HL-60 (cell line): ENCODE data around the gene MVB12A.

Source experiments
- DNase-seq, 2 experiments: peaks; one replicate each; pipeline ENCODE4 v3.0.0-alpha.2; 2010 to 2020; ENCODE audit warnings: low read depth in 1 of 2, low spot score in 1 of 2
- H3K27ac ChIP-seq: fragments of 250-450 bp; sonication (Bioruptor Pico); replicated peaks from 2 replicates; pipeline ENCODE4 v1.5.1; 2020; ENCODE audit warnings: mild to moderate bottlenecking, moderate library complexity
- H3K27me3 ChIP-seq: fragments of 250-450 bp; sonication (Bioruptor Pico); 2 replicates; pipeline ENCODE4 v1.5.1; 2021; ENCODE audit warnings: mild to moderate bottlenecking, moderate library complexity; ENCODE audit not compliant: insufficient read depth, poor library complexity, severe bottlenecking
- H3K4me3 ChIP-seq: replicated peaks from 2 replicates; pipeline ENCODE4 v1.5.1; 2011; ENCODE audit warnings: mild to moderate bottlenecking, control low read depth, low read length; ENCODE audit not compliant: insufficient read depth
- GABPA ChIP-seq: IDR thresholded peaks from 2 replicates; pipeline ENCODE4 v1.6.1; 2012; ENCODE audit warnings: low read depth
- POLR2AphosphoS5 ChIP-seq: IDR thresholded peaks from 2 replicates; pipeline ENCODE4 v1.6.1; 2012; ENCODE audit warnings: low read depth
- SPI1 ChIP-seq: IDR thresholded peaks from 2 replicates; pipeline ENCODE4 v1.6.1; 2012; ENCODE audit warnings: low read depth, mild to moderate bottlenecking, borderline replicate concordance
- TF ChIP-seq, protein P1 (sequence below): IDR thresholded peaks from 2 replicates; pipeline ENCODE4 v1.6.1; 2012; ENCODE audit warnings: low read depth; ENCODE audit not compliant: insufficient replicate concordance
- TF ChIP-seq, protein P2 (sequence below): IDR thresholded peaks from one replicate; pipeline ENCODE4 v1.5.1; 2011; ENCODE audit warnings: low read length, control low read depth, inconsistent platforms; ENCODE audit not compliant: insufficient read depth

The MVB12A gene

DNA sequence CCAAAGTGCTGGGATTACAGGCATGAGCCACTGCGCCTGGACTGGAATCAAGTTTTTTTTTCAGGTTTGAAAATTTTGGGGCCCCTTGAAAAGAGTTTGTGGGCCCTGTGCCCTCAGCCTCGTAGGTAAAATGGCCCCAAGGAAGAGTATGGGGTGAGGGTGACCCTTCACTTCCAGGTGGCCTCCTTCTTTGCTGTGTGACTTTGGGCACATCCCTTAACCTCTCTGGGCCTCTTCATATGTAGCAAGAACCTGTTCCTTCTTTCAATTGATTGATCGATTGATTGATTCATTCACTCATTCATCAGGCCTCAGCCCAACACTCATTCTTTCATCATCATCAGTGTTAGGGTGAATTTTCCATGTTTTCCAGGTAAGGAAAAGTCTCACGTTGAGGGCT, 32.0 kb downstream of the MVB12A start:
- no peak for DNase-seq
- H3K27ac ChIP-seq = no peak overlapping the region
- TF ChIP-seq, protein P1, sequence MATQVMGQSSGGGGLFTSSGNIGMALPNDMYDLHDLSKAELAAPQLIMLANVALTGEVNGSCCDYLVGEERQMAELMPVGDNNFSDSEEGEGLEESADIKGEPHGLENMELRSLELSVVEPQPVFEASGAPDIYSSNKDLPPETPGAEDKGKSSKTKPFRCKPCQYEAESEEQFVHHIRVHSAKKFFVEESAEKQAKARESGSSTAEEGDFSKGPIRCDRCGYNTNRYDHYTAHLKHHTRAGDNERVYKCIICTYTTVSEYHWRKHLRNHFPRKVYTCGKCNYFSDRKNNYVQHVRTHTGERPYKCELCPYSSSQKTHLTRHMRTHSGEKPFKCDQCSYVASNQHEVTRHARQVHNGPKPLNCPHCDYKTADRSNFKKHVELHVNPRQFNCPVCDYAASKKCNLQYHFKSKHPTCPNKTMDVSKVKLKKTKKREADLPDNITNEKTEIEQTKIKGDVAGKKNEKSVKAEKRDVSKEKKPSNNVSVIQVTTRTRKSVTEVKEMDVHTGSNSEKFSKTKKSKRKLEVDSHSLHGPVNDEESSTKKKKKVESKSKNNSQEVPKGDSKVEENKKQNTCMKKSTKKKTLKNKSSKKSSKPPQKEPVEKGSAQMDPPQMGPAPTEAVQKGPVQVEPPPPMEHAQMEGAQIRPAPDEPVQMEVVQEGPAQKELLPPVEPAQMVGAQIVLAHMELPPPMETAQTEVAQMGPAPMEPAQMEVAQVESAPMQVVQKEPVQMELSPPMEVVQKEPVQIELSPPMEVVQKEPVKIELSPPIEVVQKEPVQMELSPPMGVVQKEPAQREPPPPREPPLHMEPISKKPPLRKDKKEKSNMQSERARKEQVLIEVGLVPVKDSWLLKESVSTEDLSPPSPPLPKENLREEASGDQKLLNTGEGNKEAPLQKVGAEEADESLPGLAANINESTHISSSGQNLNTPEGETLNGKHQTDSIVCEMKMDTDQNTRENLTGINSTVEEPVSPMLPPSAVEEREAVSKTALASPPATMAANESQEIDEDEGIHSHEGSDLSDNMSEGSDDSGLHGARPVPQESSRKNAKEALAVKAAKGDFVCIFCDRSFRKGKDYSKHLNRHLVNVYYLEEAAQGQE = no peak
- TF ChIP-seq POLR2AphosphoS5 (no peak), GABPA (no peak), SPI1 (no peak)
- TF ChIP-seq, protein P2, sequence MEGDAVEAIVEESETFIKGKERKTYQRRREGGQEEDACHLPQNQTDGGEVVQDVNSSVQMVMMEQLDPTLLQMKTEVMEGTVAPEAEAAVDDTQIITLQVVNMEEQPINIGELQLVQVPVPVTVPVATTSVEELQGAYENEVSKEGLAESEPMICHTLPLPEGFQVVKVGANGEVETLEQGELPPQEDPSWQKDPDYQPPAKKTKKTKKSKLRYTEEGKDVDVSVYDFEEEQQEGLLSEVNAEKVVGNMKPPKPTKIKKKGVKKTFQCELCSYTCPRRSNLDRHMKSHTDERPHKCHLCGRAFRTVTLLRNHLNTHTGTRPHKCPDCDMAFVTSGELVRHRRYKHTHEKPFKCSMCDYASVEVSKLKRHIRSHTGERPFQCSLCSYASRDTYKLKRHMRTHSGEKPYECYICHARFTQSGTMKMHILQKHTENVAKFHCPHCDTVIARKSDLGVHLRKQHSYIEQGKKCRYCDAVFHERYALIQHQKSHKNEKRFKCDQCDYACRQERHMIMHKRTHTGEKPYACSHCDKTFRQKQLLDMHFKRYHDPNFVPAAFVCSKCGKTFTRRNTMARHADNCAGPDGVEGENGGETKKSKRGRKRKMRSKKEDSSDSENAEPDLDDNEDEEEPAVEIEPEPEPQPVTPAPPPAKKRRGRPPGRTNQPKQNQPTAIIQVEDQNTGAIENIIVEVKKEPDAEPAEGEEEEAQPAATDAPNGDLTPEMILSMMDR = no peak
- no peak overlapping the region for H3K4me3 ChIP-seq
- H3K27me3 ChIP-seq = peaks cover 13% of the 10 kb centered on the region

DNA sequence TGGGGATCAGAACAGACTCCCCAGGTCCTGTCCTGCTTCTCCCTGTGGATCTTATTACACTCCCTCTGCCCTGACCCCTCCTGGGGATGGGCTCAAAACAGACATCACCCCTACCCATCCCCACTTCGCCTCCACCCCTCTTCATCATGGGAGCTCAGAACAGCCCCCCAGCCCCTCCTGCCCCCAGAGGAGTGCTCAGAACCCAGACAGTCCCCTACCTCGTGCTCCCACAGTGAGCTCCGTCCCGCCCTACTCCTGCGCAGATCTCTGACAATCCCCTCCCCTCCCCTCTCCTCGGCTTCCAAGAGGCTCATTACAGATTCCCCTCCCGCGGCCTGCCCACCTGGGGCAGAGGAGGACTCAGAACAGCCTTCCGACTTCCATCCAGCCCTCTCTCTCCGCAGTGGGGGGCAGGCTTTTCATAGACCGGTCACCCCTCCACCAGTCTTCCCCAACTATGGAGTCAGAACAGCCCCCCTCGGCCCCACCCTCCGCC, 34.8 kb downstream of the MVB12A start:
- TF ChIP-seq POLR2AphosphoS5 = no peak
- TF ChIP-seq, protein P2 = no peak
- no peak for TF ChIP-seq SPI1
- TF ChIP-seq, protein P1 = no peak
- no peak for TF ChIP-seq GABPA
- peaks cover 9% of the 10 kb centered on the region for H3K27me3 ChIP-seq
- H3K27ac ChIP-seq = no peak overlapping the region
- no peak for DNase-seq
- no peak overlapping the region for H3K4me3 ChIP-seq

DNA sequence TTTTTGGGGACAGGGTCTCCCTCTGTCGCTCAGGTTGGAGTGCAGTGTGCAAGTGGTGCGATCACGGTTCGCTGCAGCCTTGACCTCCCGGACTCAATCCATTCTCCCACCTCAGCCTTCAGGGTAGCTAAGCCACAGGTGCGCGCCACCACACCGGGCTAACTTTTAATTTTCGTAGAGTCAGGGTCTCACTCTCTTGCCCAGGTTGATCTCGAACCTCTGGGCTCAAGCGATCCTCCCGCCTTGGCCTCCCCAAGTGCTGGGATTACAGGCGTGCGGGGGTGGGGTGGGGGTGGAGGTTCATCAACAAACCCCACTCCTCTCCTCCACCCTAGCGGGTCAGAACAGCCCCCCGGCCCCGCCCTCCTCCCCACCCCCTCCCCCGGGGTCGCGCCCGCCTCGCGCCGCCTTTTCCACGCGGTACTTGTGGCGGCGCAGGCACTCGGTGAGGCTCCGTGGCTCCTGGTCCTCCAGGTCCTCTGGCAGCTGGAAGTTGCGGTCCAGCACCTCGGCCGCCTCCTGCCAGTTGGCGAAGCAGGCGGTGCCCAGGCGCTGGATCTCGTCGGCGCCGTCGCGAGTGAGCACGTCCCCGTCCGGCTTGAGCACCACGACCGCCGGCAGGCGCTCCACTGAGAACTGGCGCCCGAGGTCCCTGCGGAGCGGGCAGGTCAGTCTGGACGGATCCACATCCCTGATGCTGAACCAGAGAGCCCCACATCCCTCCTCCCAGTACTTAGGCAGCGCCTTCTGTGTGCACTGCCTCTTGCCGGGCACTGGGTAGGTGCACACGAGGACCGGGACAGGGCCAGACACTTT, 35.7 kb downstream of the MVB12A start:
- no peak for DNase-seq
- Histone ChIP-seq H3K27me3 (peaks cover 9% of the 10 kb centered on the region), H3K4me3 (no peak overlapping the region), H3K27ac (no peak overlapping the region)
- TF ChIP-seq GABPA = no peak
- no peak for TF ChIP-seq POLR2AphosphoS5
- TF ChIP-seq, protein P2 = no peak
- no peak for TF ChIP-seq SPI1
- TF ChIP-seq, protein P1 = no peak
